Islet precursor cell (in vitro differentiated cells): ENCODE measurements around the gene CACNA1S.
A peak's percentile ranks its signal among the peaks of the same experiment; 100 is the strongest.

Experiments used
- DNase-seq: peaks from one replicate; pipeline ENCODE4 v3.0.0-alpha.2; 2018

The CACNA1S gene

GRCh38 chr1:201061049-201061448, 51.2 kb downstream of the CACNA1S start:
- no peak for DNase-seq

GRCh38 chr1:201060586-201060985, 51.6 kb downstream of the CACNA1S start:
- no peak for DNase-seq

GRCh38 chr1:201059871-201060555, 52.2 kb downstream of the CACNA1S start:
- DNase-seq = no peak

GRCh38 chr1:201059401-201059800, 52.8 kb downstream of the CACNA1S start:
- no peak for DNase-seq

GRCh38 chr1:201054091-201054543, 58.1 kb downstream of the CACNA1S start:
- no peak for DNase-seq

GRCh38 chr1:201053155-201053860, 58.9 kb downstream of the CACNA1S start:
- no peak for DNase-seq

- DNase-seq = no peak
Measured at GRCh38 chr1:201051399-201051798, 60.8 kb downstream of the CACNA1S start.

GRCh38 chr1:201050515-201051277, 61.5 kb downstream of the CACNA1S start:
- DNase-seq = no peak

- no peak for DNase-seq
Measured at GRCh38 chr1:201049248-201049831, 62.9 kb downstream of the CACNA1S start.

- no peak for DNase-seq
Measured at GRCh38 chr1:201048521-201048920, 63.7 kb downstream of the CACNA1S start.

- no peak for DNase-seq
Measured at GRCh38 chr1:201044119-201044518, 68.1 kb downstream of the CACNA1S start.

- peak; percentile 72 for DNase-seq
Measured at GRCh38 chr1:201042779-201043461, 69.3 kb downstream of the CACNA1S start.

GRCh38 chr1:201041011-201041410, 71.2 kb downstream of the CACNA1S start:
- no peak for DNase-seq

- no peak for DNase-seq
Measured at GRCh38 chr1:201039876-201040275, 72.3 kb downstream of the CACNA1S start.

- DNase-seq = no peak
Measured at GRCh38 chr1:201039418-201039817, 72.8 kb downstream of the CACNA1S start.

- no peak for DNase-seq
Measured at GRCh38 chr1:201038186-201038876, 73.9 kb downstream of the CACNA1S start.

GRCh38 chr1:201036188-201036842, 75.9 kb downstream of the CACNA1S start:
- DNase-seq = no peak

GRCh38 chr1:201034671-201035070, 77.6 kb downstream of the CACNA1S start:
- DNase-seq = no peak

GRCh38 chr1:201032408-201032807, 79.8 kb downstream of the CACNA1S start:
- no peak for DNase-seq

GRCh38 chr1:201028461-201028889, 83.8 kb downstream of the CACNA1S start:
- no peak for DNase-seq

GRCh38 chr1:201026836-201027235, 85.4 kb downstream of the CACNA1S start:
- DNase-seq = no peak
